Neural crest cell (in vitro differentiated cells): ENCODE data around the gene CYSRT1. TPM values are rescaled to one million over a fixed set of nuclear protein-coding genes. Genes with fewer than 3 reads are reported as not detected.

Source experiments
- DNase-seq: peaks from one replicate; pipeline ENCODE4 v3.0.0; 2021; ENCODE audit warnings: low read depth, mixed read lengths, low spot score
- H3K27ac Mint-ChIP-seq: one replicate; pipeline ENCODE4 v1.8.0; 2021; ENCODE audit warnings: mild to moderate bottlenecking, mixed read lengths; ENCODE audit not compliant: unreplicated experiment
- H3K27me3 Mint-ChIP-seq: 2 replicates; pipeline ENCODE4 v1.8.0; 2021; ENCODE audit warnings: low read depth, mild to moderate bottlenecking, mixed read lengths
- H3K36me3 Mint-ChIP-seq: 2 replicates; pipeline ENCODE4 v1.8.0; 2021; ENCODE audit warnings: low read depth, mild to moderate bottlenecking, mixed read lengths
- H3K4me1 Mint-ChIP-seq: 2 replicates; pipeline ENCODE4 v1.8.0; 2021; ENCODE audit warnings: mixed read lengths
- H3K4me3 Mint-ChIP-seq: one replicate; pipeline ENCODE4 v1.8.0; 2021; ENCODE audit warnings: mild to moderate bottlenecking, mixed read lengths
- H3K9me3 Mint-ChIP-seq: 2 replicates; pipeline ENCODE4 v1.8.0; 2021; ENCODE audit warnings: mixed read lengths
- total RNA-seq: library from RNA; stranded (reverse); gene quantifications from 2 replicates; pipeline ENCODE4 v1.2.1, GENCODE V29; 2021
- TF ChIP-seq, protein P1 (sequence below): fragments of 200-600 bp; sonication (generic); conservative IDR thresholded peaks from 2 replicates; pipeline ENCODE4 v1.5.0; 2021; ENCODE audit warnings: antibody characterized with exemption, mild to moderate bottlenecking

The CYSRT1 gene
- total RNA-seq, 1 donor from 2014 or later: 1.2 TPM

DNA sequence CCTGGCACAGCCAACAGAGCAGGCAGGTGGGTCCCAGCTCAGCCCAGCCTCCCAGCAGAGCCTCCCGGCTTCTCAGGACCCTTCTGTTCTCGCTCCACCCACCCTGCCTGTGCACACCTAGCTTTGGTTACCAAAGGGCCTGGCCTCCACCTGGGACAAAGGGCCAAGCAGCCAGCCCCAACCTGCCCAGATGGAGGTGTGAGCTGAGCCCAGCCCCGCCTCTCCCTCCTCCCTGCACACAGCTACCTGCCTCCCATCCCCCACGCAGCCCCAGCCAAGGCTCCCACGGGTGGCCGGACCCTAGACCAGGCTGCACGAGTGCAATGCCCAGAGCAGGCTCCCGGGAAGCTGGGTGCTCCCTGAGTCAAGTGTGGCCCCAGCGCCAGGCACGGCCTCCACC, 30.1 kb upstream of the CYSRT1 start:
- Mint-ChIP-seq H3K27ac (no peak overlapping the region), H3K9me3 (no peaks in the 10 kb centered on the region), H3K4me3 (no peak overlapping the region), H3K36me3 (no peaks in the 10 kb centered on the region), H3K27me3 (no peaks in the 10 kb centered on the region), H3K4me1 (no peaks in the 10 kb centered on the region)
- TF ChIP-seq, protein P1, sequence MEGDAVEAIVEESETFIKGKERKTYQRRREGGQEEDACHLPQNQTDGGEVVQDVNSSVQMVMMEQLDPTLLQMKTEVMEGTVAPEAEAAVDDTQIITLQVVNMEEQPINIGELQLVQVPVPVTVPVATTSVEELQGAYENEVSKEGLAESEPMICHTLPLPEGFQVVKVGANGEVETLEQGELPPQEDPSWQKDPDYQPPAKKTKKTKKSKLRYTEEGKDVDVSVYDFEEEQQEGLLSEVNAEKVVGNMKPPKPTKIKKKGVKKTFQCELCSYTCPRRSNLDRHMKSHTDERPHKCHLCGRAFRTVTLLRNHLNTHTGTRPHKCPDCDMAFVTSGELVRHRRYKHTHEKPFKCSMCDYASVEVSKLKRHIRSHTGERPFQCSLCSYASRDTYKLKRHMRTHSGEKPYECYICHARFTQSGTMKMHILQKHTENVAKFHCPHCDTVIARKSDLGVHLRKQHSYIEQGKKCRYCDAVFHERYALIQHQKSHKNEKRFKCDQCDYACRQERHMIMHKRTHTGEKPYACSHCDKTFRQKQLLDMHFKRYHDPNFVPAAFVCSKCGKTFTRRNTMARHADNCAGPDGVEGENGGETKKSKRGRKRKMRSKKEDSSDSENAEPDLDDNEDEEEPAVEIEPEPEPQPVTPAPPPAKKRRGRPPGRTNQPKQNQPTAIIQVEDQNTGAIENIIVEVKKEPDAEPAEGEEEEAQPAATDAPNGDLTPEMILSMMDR: no peak
- DNase-seq: no peak

- Mint-ChIP-seq H3K27me3 (no peaks in the 10 kb centered on the region), H3K4me1 (no peaks in the 10 kb centered on the region), H3K27ac (no peak overlapping the region), H3K36me3 (no peaks in the 10 kb centered on the region), H3K4me3 (peak overlapping the region; percentile 62), H3K9me3 (no peaks in the 10 kb centered on the region)
- no peak for DNase-seq
- TF ChIP-seq, protein P1: no peak
These were observed 29.3 kb upstream of the CYSRT1 start for GRCh38 chr9:137195525-137196220.

DNA sequence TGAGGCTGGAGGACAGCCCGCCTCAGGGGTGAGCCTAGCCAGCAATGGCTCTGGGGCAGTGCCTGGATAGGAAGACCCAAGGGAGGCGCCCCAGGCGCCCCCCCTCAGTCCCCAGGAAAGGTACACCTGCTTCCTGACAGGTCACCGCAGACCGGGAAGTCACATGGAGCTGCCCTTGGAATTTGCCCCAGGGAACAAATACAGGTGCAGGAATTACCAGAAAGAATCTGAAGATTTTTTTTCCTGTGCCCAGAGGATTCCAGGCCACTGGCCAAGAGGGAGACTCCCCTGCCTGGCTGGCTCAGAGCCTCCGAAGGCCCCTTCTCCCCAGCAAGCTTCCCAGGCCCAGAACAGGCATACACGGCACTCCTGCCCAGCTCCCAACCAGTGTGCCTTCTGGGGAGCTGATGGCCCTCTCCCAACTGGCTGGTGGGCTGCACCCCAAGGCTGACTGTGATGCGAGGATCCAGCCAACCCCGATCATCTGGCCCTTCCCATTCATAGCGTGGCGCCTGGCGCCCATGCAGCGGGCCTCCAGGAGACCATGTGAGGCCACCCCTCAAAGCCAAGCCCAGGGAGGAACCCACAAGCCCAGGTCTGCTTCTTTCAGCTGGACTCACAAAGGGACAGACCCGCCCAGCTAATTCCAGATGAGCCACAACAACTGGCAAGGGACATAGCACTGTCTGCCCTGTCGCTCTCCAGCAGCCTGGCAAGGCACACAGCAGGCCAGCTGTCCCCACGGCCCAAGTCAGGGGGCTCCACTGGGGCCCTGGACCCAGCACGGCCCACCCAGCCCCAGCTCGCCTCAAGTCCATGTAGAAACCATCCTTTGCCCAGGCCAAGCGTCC, 26.7 kb upstream of the CYSRT1 start:
- Mint-ChIP-seq H3K36me3 (no peaks in the 10 kb centered on the region), H3K4me1 (peaks cover 12% of the 10 kb centered on the region), H3K27ac (no peak overlapping the region), H3K4me3 (peak overlapping the region; percentile 72), H3K27me3 (no peaks in the 10 kb centered on the region), H3K9me3 (no peaks in the 10 kb centered on the region)
- DNase-seq: no peak
- TF ChIP-seq, protein P1: no peak

DNA sequence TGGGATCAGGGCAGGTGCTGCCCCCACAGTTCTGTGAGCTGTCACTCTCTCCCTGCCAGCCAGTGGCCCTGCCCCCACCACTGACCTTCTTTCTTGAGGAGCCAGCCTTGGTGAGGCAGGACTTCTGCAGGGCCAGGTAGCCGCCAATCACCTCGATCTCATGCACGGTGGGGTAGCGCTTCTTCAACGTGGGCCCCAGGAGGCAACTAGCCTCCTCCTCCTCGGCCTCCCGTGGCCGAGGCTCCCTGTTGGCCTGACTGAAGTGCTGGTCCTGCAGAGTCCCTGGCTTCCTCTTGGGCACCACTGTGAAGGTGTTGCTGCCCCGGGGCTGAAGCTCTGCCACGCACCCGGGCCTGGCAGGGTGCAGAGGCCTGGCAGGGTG, 26.1 kb upstream of the CYSRT1 start:
- Mint-ChIP-seq H3K27me3 (no peaks in the 10 kb centered on the region), H3K9me3 (no peaks in the 10 kb centered on the region), H3K4me1 (peaks cover 12% of the 10 kb centered on the region), H3K27ac (no peak overlapping the region), H3K36me3 (no peaks in the 10 kb centered on the region), H3K4me3 (peak overlapping the region; percentile 91)
- DNase-seq: no peak
- TF ChIP-seq, protein P1: no peak

DNA sequence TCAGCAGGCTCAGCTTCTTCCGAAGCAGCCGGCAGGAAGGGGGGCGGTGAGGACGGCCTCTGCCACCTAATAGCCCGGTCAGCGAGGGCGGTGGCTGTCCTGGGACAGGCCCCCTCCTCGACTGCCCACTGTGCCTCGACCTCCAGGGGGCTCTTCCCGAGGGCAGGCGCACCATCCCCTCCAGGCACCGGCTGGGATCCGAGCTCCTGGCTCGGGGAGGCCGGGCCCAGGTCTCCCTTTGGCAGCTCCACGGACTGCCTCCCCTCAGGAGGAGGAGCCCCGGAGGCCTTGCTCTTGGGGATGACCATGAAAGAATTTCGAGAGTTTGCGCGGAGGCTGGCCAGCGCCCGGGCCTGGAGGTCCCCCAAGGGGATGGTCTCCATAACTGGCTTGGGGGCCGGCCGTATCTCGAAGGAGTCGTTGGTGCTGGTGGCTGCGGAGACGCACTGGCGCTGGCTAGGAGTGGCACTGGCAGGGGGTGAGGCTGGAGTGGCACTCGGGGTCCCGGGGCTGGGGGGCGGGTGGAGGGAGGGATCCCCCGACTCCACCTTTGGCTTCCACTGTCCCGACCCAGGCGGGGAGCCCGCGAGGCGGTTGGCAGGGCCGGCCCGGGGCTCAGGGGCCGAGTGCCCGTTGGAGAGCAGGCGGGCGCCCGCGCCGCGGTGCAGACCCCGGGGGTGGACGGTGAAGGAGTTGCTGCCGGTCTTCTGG, 25.4 kb upstream of the CYSRT1 start:
- H3K4me3 Mint-ChIP-seq: peak overlapping the region; percentile 91
- no peak for DNase-seq
- H3K36me3 Mint-ChIP-seq: no peaks in the 10 kb centered on the region
- TF ChIP-seq, protein P1: no peak
- peaks cover 18% of the 10 kb centered on the region for H3K4me1 Mint-ChIP-seq
- H3K27ac Mint-ChIP-seq: no peak overlapping the region
- H3K9me3 Mint-ChIP-seq: no peaks in the 10 kb centered on the region
- H3K27me3 Mint-ChIP-seq: no peaks in the 10 kb centered on the region
